HG02970 (cell line): ENCODE results near the gene SSR4.

Experiments used
- ATAC-seq: cut with Tn5 transposase; IDR thresholded peaks from one replicate; pipeline ENCODE4 v1.9.1; 2021; ENCODE audit warnings: mild to moderate bottlenecking, moderate library complexity, moderate number of reproducible peaks; ENCODE audit not compliant: unreplicated experiment, low FRiP score

The SSR4 gene

GRCh38 chrX:153769158-153769864, 25.2 kb upstream of the SSR4 start:
- no peak for ATAC-seq

- ATAC-seq, result no peak
Measured at GRCh38 chrX:153769865-153770600, 24.4 kb upstream of the SSR4 start.

DNA sequence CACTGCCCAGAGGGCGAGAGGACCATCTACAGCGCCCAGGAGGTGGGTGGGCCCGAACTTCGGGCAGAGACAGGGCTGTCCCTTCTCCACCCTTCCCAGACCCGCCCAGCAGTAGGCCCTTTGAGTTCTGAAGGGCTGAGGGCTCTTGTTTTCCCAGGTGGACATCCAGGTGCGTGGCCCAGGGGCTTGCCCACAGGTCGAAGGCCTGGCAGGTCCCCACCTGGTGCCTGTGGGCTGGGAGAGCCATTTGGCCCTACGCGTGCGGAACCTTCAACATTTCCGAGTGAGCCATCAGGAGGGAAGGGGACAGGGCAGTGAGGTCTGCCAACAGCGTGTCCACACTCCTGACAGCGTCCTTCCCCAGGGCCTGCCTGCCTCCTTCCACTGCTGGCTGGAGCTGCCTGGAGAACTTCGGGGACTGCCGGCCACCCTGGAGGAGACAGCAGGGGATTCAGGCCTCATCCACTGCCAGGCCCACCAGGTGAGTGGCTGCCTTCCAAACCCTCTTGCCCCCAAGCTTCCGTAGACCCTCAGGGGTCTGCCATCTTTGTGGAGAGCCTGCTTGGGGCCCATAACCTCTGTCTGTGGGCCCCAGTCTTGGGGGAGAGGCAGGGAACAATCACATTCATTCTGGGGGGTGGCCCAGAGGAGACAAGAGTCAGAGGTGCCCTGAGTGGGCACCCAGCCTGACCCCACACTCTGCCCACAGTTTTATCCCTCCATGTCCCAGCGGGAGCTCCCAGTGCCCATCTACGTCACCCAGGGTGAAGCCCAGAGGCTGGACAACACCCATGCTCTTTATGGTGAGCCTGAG, 23.7 kb upstream of the SSR4 start:
- ATAC-seq, result no peak

DNA sequence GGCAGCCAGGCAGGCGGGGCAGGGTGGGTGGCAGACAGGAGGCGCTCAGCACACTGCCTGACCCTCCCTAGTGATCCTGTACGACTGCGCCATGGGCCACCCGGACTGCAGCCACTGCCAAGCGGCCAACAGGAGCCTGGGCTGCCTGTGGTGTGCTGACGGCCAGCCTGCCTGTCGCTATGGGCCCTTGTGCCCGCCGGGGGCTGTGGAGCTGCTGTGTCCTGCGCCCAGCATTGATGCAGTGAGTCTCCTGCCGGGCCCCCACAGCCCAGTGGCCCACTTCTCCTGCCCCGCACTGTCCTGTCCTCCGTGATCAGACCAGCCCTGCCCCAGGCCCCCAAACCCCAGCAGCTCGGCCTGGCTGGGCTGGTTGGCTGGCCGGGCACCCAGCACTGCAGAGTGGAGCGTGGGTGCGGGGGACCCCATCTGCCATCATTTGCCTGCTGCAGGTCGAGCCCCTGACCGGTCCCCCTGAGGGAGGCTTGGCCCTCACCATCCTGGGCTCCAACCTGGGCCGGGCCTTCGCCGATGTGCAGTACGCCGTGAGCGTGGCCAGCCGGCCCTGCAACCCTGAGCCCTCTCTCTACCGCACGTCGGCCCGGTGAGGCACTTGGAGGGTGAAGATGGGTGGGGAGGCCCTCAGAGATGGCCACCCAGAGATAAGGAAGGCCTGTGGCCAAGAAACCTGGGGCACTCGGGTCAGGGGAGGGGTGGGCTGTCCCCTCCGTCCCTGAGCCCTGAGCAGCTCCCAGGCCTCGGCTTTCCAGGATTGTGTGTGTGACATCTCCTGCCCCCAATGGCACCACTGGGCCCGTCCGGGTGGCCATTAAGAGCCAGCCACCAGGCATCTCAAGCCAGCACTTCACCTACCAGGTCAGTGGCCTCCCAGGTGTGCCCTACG, 22.8 kb upstream of the SSR4 start:
- no peak for ATAC-seq

GRCh38 chrX:153772316-153773217, 21.9 kb upstream of the SSR4 start:
- no peak for ATAC-seq

DNA sequence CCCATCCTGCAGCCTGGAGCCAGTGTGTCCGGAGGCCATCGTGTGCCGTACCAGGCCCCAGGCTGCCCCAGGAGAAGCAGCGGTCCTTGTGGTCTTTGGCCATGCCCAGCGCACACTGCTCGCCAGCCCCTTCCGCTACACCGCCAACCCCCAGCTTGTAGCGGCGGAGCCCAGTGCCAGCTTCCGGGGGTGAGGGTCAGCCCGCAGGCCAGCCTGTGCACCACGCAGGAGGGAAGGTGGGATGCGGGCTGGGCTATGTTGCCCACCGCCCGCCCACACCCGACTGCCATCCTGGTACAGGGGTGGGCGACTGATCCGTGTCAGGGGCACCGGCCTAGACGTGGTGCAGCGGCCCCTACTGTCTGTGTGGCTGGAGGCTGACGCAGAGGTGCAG, 21.3 kb upstream of the SSR4 start:
- ATAC-seq, result no peak

GRCh38 chrX:153773741-153774575, 20.5 kb upstream of the SSR4 start:
- ATAC-seq, result no peak

- no peak for ATAC-seq
Measured at GRCh38 chrX:153774576-153775292, 19.7 kb upstream of the SSR4 start.

DNA sequence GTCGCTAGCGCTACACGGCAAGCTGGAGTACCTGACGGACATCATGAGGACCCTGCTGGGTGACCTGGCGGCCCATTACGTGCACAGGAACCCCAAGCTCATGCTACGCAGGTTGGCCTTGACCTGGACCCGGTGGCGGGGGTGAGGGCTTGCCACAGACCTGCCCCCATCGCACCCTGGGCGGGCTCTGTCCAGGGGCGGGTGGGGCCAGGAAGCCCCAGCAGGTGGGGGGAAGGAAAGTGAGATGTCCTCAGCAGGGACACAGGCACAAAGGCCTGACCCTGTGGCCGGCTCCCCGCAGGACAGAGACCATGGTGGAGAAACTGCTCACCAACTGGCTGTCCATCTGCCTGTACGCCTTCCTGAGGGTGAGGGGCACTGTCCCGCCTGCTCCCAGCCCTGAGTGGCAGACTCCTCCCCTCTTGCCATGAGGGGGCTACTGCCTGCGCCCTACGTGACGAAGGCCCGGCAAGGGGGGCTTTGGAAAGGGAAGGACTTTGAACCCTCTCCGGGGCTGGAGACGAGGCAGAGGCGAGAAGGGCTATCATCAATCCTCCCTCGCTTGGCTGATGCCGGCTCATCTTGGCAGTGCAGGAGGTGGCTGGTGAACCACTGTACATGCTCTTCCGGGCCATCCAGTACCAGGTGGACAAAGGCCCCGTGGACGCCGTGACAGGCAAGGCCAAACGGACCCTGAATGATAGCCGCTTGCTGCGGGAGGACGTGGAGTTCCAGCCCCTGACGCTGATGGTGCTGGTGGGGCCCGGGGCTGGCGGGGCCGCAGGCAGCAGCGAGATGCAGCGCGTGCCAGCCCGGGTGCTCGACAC, 19.0 kb upstream of the SSR4 start:
- no peak for ATAC-seq

- ATAC-seq, result no peak
Measured at GRCh38 chrX:153776120-153776599, 18.3 kb upstream of the SSR4 start.

GRCh38 chrX:153776611-153777045, 17.8 kb upstream of the SSR4 start:
- ATAC-seq, result no peak

- ATAC-seq, result no peak
Measured at GRCh38 chrX:153777261-153778090, 17.0 kb upstream of the SSR4 start.

- no peak for ATAC-seq
Measured at GRCh38 chrX:153778181-153778580, 16.3 kb upstream of the SSR4 start.

GRCh38 chrX:153778684-153779101, 15.8 kb upstream of the SSR4 start:
- ATAC-seq, result no peak

DNA sequence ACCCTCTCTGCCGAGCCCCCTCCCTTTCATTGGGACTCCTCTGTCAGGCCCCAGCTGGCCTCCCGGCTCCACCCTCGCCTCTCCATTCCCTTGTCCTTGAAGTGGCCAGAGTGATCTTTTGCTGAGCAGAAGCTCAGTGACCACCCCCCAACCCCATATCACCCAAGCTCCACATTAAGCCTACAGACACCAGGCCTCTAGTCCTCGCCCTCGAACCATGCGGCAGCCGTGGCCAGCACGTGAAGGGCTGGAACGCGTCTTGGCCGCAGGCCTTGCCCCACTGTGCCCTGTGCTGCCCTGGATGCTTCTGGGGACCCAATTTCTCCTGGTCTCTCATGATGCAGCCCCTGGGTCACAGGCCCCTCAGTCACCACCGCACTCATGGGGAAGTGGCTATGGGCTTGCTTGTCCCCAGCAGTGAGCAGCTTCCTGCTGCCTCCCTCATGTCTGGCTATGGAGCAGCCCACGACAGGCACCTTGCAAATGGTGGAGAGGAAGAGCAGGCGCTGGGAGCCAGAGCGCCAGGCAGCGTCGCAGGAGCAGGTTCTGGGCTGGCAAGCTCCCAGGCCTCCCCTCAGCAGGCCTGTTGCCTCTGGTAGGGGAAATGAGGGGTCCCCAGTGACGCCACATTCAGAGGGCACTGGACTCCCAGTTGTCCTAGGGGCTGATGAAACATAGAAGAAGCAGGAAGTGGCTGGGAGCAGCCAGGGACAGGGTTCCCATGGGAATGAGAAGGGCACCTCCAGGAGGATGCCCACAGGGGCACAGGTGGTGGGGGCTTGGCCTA, 14.4 kb upstream of the SSR4 start:
- no peak for ATAC-seq
